GM12872 (cell line): ENCODE data around the gene ARRDC4.

Source experiments
- TF ChIP-seq, protein P1 (sequence below): IDR thresholded peaks from 3 replicates; pipeline ENCODE4 v1.5.1; 2011; ENCODE audit warnings: low read depth, mild to moderate bottlenecking, low read length, moderate library complexity; ENCODE audit not compliant: insufficient read depth

Gene ARRDC4

DNA sequence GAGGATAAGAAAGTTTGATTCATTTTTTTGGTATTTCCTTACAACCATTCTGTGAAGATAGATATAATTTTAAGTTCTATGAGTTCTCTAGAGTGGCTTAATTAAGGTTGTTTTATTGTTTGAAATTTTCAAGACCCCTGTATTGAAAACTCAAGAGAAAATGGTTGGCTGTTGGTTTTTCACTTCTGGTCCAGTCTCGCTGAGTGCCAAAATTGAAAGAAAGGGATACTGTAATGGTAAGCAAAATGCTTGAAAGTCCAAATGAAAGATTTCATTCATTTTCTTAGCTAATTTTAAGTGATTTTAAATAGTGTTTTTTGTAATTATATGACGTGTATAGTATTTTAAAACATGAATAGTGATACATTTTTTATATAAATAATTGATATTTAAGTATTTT is 7.4 kb downstream of the ARRDC4 start:
- TF ChIP-seq, protein P1, sequence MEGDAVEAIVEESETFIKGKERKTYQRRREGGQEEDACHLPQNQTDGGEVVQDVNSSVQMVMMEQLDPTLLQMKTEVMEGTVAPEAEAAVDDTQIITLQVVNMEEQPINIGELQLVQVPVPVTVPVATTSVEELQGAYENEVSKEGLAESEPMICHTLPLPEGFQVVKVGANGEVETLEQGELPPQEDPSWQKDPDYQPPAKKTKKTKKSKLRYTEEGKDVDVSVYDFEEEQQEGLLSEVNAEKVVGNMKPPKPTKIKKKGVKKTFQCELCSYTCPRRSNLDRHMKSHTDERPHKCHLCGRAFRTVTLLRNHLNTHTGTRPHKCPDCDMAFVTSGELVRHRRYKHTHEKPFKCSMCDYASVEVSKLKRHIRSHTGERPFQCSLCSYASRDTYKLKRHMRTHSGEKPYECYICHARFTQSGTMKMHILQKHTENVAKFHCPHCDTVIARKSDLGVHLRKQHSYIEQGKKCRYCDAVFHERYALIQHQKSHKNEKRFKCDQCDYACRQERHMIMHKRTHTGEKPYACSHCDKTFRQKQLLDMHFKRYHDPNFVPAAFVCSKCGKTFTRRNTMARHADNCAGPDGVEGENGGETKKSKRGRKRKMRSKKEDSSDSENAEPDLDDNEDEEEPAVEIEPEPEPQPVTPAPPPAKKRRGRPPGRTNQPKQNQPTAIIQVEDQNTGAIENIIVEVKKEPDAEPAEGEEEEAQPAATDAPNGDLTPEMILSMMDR, result no peak

DNA sequence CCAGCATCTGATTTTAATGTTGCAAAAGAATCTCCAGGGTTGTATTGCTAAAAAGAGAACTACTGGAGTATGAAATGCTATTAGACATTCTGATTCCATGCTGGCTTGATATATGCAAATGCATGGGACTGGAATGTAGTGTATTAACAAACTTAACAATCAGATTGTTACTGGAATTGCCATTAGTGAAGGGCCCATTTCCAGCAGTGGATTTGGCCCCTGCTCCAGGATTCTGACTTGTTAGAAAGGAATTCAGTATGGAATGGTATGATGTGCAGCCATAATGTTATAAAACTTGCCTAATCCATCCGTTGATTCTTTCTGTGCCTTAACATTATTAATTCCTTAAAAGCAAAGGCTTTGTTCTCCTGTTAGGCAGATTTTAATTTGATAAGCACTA is 7.9 kb downstream of the ARRDC4 start:
- TF ChIP-seq, protein P1, result no peak

DNA sequence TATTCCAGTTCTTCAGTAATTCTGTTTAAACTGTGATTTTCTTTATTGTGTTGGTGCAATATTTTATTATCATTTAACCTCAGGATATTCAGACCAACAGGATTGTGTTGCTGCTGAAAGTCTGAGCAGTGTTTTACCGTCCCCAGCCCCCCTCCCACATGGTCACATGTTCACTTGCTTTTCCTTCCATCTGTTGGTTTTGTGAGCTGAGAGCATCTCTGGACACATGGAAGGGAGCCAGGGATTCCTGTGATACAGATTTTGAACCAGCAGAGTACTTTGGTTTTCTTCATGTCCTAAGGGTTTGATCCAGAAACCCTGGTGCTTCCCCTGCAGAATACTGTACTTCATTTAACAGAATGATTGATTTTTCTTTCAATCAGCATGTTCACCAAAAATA is 11.9 kb downstream of the ARRDC4 start:
- TF ChIP-seq, protein P1, result no peak

DNA sequence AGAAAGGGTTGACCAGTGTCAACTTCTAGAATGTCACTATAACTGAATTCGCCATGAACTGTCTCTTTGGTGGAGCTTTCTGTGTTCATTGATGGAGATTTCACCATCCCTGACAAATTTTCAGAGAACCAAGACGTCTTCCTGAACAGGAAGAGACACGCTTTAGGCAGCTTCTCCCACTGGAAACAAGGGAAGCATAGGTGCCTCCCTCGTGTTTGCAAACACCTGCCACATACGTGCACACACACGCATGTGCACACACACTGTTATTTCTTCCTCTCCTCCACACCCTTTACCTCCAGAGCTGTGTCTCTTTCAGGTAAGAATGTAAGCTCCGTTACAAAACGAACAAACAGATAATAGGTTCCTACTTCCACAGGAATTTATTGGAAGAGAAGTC is 15.6 kb downstream of the ARRDC4 start:
- TF ChIP-seq, protein P1, result no peak

DNA sequence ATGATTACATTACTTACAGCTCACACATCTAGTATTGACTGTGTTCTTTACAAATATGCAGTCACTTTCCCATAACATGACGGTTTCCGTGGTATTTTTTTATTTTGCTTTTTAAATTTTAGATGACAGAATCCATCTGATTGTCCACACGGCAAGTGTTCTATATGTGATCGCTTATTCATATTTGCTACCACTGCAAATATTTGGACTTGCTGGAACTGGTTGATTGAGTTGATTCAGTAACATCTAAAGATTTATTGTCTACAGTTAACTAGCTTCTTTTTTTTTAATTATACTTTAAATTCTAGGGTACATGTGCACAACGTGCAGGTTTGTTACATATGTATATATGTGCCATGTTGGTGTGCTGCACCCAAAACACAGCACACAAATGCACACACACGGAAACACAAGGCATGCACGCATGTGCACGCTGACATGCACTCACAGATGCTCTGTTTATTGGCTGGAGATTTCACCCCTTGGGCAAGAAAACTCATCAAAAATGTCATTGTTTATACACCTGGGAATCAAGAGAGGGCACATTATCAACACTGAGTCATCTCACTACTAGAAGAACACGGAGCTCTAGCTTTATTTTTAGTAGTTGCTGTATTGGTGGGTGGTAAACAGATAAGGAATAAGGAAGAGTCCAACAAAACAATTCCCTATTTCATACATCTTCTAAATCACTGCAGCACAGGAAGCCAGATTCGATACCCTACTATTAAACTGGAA is 16.4 kb downstream of the ARRDC4 start:
- TF ChIP-seq, protein P1, result no peak

DNA sequence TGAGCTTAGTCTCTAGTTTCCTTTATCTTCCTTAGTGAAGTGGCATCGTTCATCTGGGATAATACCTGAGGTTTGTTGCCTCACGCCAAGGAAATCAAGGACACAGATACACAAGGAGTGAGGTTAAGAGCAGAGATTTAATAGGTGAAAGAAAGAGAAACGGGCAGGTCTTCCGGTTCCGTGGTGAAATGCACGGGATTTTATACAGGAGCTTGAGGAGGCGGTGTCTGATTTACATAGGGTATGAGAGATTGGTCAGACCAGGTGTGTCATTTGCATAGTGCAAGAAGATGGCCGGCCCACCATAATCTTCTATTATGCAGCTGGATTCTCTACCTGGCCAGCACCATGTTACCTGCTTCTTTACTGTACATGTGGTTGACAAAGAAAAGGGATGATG is 17.2 kb downstream of the ARRDC4 start:
- TF ChIP-seq, protein P1, result no peak

DNA sequence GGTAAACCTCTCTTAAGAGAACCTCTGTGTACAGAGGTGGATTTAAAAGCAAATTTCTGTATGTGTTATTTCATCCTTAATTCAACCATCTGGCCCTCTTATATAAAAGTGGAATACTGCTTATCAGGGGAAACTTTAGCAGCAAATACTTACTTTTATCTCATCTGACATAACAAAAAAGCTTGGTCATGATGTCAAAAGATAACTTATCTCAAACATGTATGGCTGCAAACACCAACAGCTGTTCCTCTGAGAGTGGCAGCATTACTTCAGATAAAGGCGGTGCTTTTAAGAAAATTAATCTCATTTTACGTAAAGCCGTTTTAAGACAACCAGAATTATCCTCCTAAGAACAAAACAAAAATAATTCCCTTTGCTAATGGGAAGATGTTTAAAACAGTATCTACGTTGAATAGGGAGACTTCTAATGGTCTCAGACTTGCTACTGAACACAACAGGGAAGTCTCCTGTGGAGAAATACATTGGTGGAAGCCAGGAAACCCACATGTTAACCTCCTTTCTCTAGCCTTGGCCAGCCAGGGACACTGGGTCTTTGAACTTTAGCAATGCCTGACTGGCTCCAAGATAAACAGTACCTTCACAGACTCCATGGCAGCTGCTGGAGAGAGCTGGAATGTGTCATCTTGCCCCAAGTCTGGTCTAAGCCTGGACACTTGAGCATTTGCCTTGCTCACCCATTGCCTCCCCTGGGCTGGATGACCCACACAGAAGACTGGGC is 18.1 kb downstream of the ARRDC4 start:
- TF ChIP-seq, protein P1, result no peak
